HepG2 (cell line): ENCODE data around the gene GPC6. TPM values are rescaled to one million over a fixed set of nuclear protein-coding genes. Genes with fewer than 3 reads are reported as not detected.

Source experiments
- ARNT ChIP-seq: fragments of 450-650 bp; IDR thresholded peaks from 2 replicates; pipeline ENCODE4 v1.6.1; 2017
- ASH2L ChIP-seq: fragments of 300-600, 200-600 bp; sonication (generic); IDR thresholded peaks from 2 replicates; pipeline ENCODE4 v1.7.0; 2017; ENCODE audit warnings: low read depth, mild to moderate bottlenecking, moderate library complexity, mixed read lengths, low read length; ENCODE audit not compliant: insufficient read length
- CEBPG ChIP-seq: IDR thresholded peaks from 2 replicates; pipeline ENCODE4 v1.6.1; 2016
- CREB1 ChIP-seq, 2 experiments: fragments of 450-650 bp in 1 of 2; IDR thresholded peaks; 2 replicates each; pipeline ENCODE4 v1.6.1; 2016 to 2017; ENCODE audit warnings: control low read depth in 1 of 2, mild to moderate bottlenecking in 1 of 2, missing compliant biosample characterization in 1 of 2, missing genetic modification characterization in 1 of 2
- FOXP1 ChIP-seq, 2 experiments: fragments of 450-650 bp in 1 of 2; IDR thresholded peaks; 2 replicates each; pipeline ENCODE4 v1.6.1; 2017 to 2018; ENCODE audit warnings: antibody characterized with exemption in 1 of 2
- GFI1 ChIP-seq: sonication (generic); formaldehyde crosslinking; IDR thresholded peaks from 2 replicates; pipeline ENCODE4 v1.5.0; 2020; ENCODE audit warnings: missing genetic modification reagents, mild to moderate bottlenecking, borderline replicate concordance
- KDM4B ChIP-seq: sonication (generic); formaldehyde crosslinking; IDR thresholded peaks from 2 replicates; pipeline ENCODE4 v1.4.0; 2020; ENCODE audit warnings: missing genetic modification reagents
- MTA1 ChIP-seq: sonication (generic); formaldehyde crosslinking; IDR thresholded peaks from 2 replicates; pipeline ENCODE4 v1.4.0; 2020; ENCODE audit warnings: missing genetic modification reagents, mild to moderate bottlenecking, borderline replicate concordance
- POLR2A ChIP-seq, 2 experiments: IDR thresholded peaks; 2 replicates each; pipeline ENCODE4 v1.6.1; 2011; ENCODE audit warnings: low read depth in 2 of 2, low read length in 2 of 2, mild to moderate bottlenecking in 1 of 2, moderate library complexity in 1 of 2; ENCODE audit not compliant: insufficient read depth in 1 of 2
- REXO4 ChIP-seq: sonication (generic); formaldehyde crosslinking; IDR thresholded peaks from 2 replicates; pipeline ENCODE4 v1.8.0; 2022; ENCODE audit warnings: missing genetic modification reagents, mild to moderate bottlenecking, borderline replicate concordance
- ZNF317 ChIP-seq: sonication (generic); formaldehyde crosslinking; IDR thresholded peaks from 2 replicates; pipeline ENCODE4 v1.5.0; 2020; ENCODE audit warnings: mild to moderate bottlenecking, missing genetic modification reagents
- ZNF792 ChIP-seq: IDR thresholded peaks from 2 replicates; pipeline ENCODE4 v1.6.1; 2016
- polyA plus RNA-seq, 8 experiments: library from polyadenylated mRNA; depleted of rRNA in 3 of 8; stranded (reverse) in 7 of 8; unstranded in 1 of 8; fragments of >200 nt; fragmentation: Illumina TruSeq in 4 of 8; extraction: Trizol in 4 of 8; gene quantifications; 2 replicates each; pipeline versions ENCODE4 v1.2.1 to v1.2.3, GENCODE V29; 2011 to 2016; ENCODE audit warnings: low read depth in 4 of 8, missing spikeins in 1 of 8, mixed read lengths in 1 of 8; ENCODE audit not compliant: insufficient read depth in 1 of 8
- total RNA-seq, 5 experiments: library from RNA; depleted of rRNA; stranded (reverse); fragments of >200 nt; fragmentation: Illumina TruSeq; extraction: Trizol; gene quantifications; 2 replicates each; pipeline ENCODE4 v1.2.3, GENCODE V29; 2016; ENCODE audit warnings: low read depth in 1 of 5
- TF ChIP-seq, protein P1 (sequence below), 2 experiments: fragments of 450-650 bp in 1 of 2; sonication (generic) in 1 of 2; formaldehyde crosslinking in 1 of 2; IDR thresholded peaks; 2 replicates each; pipeline versions ENCODE4 v1.6.1 to v1.8.0; 2016 to 2022; ENCODE audit warnings: antibody characterized with exemption in 1 of 2, mild to moderate bottlenecking in 1 of 2, missing genetic modification reagents in 1 of 2
- TF ChIP-seq, protein P2 (sequence below): sonication (generic); formaldehyde crosslinking; IDR thresholded peaks from 2 replicates; pipeline ENCODE4 v1.5.0; 2020; ENCODE audit warnings: mild to moderate bottlenecking, missing genetic modification reagents, moderate library complexity
- TF ChIP-seq, protein P3 (sequence below): sonication (generic); formaldehyde crosslinking; IDR thresholded peaks from 2 replicates; pipeline ENCODE4 v1.4.0; 2020; ENCODE audit warnings: missing genetic modification reagents, borderline replicate concordance

The GPC6 gene
- total and polyA plus RNA-seq, 2 of the 13 experiments (the other 11 are each of a cell fraction or from before 2014, with no cell fraction given): 24.5 to 33.9 TPM

DNA sequence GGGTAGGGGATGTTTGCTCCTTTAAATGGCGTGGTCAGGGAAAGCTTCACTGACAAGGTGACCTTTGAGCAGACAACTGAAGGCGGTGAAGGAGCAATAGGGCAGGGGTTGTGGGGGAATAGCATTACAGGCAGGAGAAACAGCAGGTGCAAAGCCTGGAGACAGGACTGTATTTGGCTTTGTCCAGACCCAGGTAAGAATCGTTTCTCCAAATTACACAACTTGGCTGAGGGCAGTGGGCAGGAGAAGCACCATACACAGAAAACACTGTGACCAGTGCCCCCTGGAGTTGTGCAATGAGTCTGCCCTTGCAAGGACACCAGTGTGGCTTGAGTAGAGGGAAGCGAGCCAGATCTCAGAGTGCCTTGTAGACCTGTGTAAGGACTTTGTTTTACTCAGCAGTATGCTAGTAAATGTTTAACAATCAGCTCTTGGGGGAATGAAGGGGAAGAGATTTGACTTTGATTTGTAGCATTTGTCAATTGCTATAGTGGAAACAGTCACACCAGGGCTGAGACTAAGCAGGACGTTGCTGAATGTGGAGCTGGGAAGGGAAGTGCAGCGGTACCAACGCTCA is 892.8 kb downstream of the GPC6 start (continued):
- TF ChIP-seq, protein P1, sequence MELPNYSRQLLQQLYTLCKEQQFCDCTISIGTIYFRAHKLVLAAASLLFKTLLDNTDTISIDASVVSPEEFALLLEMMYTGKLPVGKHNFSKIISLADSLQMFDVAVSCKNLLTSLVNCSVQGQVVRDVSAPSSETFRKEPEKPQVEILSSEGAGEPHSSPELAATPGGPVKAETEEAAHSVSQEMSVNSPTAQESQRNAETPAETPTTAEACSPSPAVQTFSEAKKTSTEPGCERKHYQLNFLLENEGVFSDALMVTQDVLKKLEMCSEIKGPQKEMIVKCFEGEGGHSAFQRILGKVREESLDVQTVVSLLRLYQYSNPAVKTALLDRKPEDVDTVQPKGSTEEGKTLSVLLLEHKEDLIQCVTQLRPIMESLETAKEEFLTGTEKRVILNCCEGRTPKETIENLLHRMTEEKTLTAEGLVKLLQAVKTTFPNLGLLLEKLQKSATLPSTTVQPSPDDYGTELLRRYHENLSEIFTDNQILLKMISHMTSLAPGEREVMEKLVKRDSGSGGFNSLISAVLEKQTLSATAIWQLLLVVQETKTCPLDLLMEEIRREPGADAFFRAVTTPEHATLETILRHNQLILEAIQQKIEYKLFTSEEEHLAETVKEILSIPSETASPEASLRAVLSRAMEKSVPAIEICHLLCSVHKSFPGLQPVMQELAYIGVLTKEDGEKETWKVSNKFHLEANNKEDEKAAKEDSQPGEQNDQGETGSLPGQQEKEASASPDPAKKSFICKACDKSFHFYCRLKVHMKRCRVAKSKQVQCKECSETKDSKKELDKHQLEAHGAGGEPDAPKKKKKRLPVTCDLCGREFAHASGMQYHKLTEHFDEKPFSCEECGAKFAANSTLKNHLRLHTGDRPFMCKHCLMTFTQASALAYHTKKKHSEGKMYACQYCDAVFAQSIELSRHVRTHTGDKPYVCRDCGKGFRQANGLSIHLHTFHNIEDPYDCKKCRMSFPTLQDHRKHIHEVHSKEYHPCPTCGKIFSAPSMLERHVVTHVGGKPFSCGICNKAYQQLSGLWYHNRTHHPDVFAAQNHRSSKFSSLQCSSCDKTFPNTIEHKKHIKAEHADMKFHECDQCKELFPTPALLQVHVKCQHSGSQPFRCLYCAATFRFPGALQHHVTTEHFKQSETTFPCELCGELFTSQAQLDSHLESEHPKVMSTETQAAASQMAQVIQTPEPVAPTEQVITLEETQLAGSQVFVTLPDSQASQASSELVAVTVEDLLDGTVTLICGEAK (IDR thresholded peaks at IDR 0.05): no peak
- TF ChIP-seq, protein P1 (CRISPR knock-in tag; IDR thresholded peaks at IDR 0.05): peak; percentile 65; the same call in 1 of the 2 replicates
- TF ChIP-seq ZNF317 (peak; percentile 69; the same call in 1 of the 2 replicates), FOXP1 (IDR thresholded peaks at IDR 0.05) (no peak), FOXP1 (CRISPR knock-in tag; IDR thresholded peaks at IDR 0.05) (peak; percentile 23; the same call in 1 of the 2 replicates), MTA1 (CRISPR knock-in tag) (0 out of 2 replicates have a peak, but pooled peaks have one; percentile 37), CREB1 (IDR thresholded peaks at IDR 0.05) (no peak), CREB1 (CRISPR knock-in tag; IDR thresholded peaks at IDR 0.05) (0 out of 2 replicates have a peak, but pooled peaks have one; percentile 10), REXO4 (CRISPR knock-in tag) (no peak), CEBPG (CRISPR knock-in tag) (peak; percentile 94), ASH2L (peak; percentile 88), POLR2A (IDR thresholded peaks at IDR 0.05; ENCODE audit: insufficient read depth in 1 of 2, low read depth in 2 of 2, low read length in 2 of 2) (peak; percentile 35 to 52; a peak in 1 of 4 replicates), ZNF792 (CRISPR knock-in tag) (0 out of 2 replicates have a peak, but pooled peaks have one; percentile 23), ARNT (no peak), GFI1 (CRISPR knock-in tag) (peak; percentile 99), KDM4B (CRISPR knock-in tag) (0 out of 2 replicates have a peak, but pooled peaks have one; percentile 73)
- TF ChIP-seq, protein P2, sequence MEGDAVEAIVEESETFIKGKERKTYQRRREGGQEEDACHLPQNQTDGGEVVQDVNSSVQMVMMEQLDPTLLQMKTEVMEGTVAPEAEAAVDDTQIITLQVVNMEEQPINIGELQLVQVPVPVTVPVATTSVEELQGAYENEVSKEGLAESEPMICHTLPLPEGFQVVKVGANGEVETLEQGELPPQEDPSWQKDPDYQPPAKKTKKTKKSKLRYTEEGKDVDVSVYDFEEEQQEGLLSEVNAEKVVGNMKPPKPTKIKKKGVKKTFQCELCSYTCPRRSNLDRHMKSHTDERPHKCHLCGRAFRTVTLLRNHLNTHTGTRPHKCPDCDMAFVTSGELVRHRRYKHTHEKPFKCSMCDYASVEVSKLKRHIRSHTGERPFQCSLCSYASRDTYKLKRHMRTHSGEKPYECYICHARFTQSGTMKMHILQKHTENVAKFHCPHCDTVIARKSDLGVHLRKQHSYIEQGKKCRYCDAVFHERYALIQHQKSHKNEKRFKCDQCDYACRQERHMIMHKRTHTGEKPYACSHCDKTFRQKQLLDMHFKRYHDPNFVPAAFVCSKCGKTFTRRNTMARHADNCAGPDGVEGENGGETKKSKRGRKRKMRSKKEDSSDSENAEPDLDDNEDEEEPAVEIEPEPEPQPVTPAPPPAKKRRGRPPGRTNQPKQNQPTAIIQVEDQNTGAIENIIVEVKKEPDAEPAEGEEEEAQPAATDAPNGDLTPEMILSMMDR: peak; percentile 88
- TF ChIP-seq, protein P3, sequence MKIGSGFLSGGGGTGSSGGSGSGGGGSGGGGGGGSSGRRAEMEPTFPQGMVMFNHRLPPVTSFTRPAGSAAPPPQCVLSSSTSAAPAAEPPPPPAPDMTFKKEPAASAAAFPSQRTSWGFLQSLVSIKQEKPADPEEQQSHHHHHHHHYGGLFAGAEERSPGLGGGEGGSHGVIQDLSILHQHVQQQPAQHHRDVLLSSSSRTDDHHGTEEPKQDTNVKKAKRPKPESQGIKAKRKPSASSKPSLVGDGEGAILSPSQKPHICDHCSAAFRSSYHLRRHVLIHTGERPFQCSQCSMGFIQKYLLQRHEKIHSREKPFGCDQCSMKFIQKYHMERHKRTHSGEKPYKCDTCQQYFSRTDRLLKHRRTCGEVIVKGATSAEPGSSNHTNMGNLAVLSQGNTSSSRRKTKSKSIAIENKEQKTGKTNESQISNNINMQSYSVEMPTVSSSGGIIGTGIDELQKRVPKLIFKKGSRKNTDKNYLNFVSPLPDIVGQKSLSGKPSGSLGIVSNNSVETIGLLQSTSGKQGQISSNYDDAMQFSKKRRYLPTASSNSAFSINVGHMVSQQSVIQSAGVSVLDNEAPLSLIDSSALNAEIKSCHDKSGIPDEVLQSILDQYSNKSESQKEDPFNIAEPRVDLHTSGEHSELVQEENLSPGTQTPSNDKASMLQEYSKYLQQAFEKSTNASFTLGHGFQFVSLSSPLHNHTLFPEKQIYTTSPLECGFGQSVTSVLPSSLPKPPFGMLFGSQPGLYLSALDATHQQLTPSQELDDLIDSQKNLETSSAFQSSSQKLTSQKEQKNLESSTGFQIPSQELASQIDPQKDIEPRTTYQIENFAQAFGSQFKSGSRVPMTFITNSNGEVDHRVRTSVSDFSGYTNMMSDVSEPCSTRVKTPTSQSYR (CRISPR knock-in tag): peak; percentile 48; the same call in 1 of the 2 replicates
